Measurements from ENCODE around the gene TIGD2. TPM values are rescaled to one million over a fixed set of nuclear protein-coding genes. Genes with fewer than 3 reads are reported as not detected.

The TIGD2 gene
- polyA plus RNA-seq, result 5.0 TPM

- Mint-ChIP-seq H3K9me3 (no peaks in the 10 kb centered on the region), H3K36me3 (no peaks in the 10 kb centered on the region), H3K4me3 (peak within 1 kb of the TSS; percentile 91 to 96 (median 94)), H3K27ac (peak within 1 kb of the TSS; percentile 83 to 90 (median 89)), H3K4me1 (peaks cover 17 to 26% (median 20%) of the 10 kb centered on the region in 3 donors), H3K27me3 (no peaks in the 10 kb centered on the region)
Measured at GRCh38 chr4:89110986-89111832, at the start of gene TIGD2. TIGD2 (plus strand) TSS chr4:89111533; CDS start chr4:89112975, 1,442 bp downstream.

- Mint-ChIP-seq H3K9me3 (peaks cover 0 to 7% (median 5%) of the 10 kb centered on the region in 3 donors), H3K27me3 (peaks cover 2% of the 10 kb centered on the region), H3K4me3 (no peak overlapping the region), H3K4me1 (peaks cover 3 to 4% (median 3%) of the 10 kb centered on the region in 3 donors), H3K27ac (no peak overlapping the region), H3K36me3 (peaks cover 2% of the 10 kb centered on the region)
Measured at GRCh38 chr4:89064848-89065247, 46.5 kb upstream of the TIGD2 start.

- Mint-ChIP-seq H3K9me3 (no peaks in the 10 kb centered on the region), H3K27me3 (peaks cover 2% of the 10 kb centered on the region), H3K36me3 (no peaks in the 10 kb centered on the region), H3K4me3 (no peak overlapping the region), H3K4me1 (peaks cover 3 to 4% (median 3%) of the 10 kb centered on the region in 3 donors), H3K27ac (no peak overlapping the region)
Measured at GRCh38 chr4:89067417-89067816, 43.9 kb upstream of the TIGD2 start.

GRCh38 chr4:89069481-89069880, 41.9 kb upstream of the TIGD2 start:
- Mint-ChIP-seq H3K4me3 (no peak overlapping the region), H3K4me1 (peaks cover 3 to 4% (median 3%) of the 10 kb centered on the region in 3 donors), H3K36me3 (no peaks in the 10 kb centered on the region), H3K27me3 (peaks cover 2% of the 10 kb centered on the region), H3K27ac (no peak overlapping the region), H3K9me3 (no peaks in the 10 kb centered on the region)

GRCh38 chr4:89070041-89070440, 41.3 kb upstream of the TIGD2 start:
- Mint-ChIP-seq H3K4me1 (peaks cover 3 to 4% (median 3%) of the 10 kb centered on the region in 3 donors), H3K4me3 (no peak overlapping the region), H3K9me3 (no peaks in the 10 kb centered on the region), H3K27me3 (peaks cover 2% of the 10 kb centered on the region), H3K27ac (no peak overlapping the region), H3K36me3 (no peaks in the 10 kb centered on the region)

- Mint-ChIP-seq H3K4me1 (peaks cover 3 to 4% (median 3%) of the 10 kb centered on the region in 3 donors), H3K36me3 (no peaks in the 10 kb centered on the region), H3K27me3 (peaks cover 2% of the 10 kb centered on the region), H3K4me3 (no peak overlapping the region), H3K9me3 (peaks cover 0 to 3% (median 0%) of the 10 kb centered on the region in 3 donors), H3K27ac (no peak overlapping the region)
Measured at GRCh38 chr4:89071311-89071710, 40.0 kb upstream of the TIGD2 start.

- no peak overlapping the region for H3K27ac Mint-ChIP-seq
- no peak overlapping the region for H3K4me3 Mint-ChIP-seq
- H3K9me3 Mint-ChIP-seq, result peaks cover 3 to 12% (median 6%) of the 10 kb centered on the region in 3 donors
- peaks cover 2% of the 10 kb centered on the region for H3K27me3 Mint-ChIP-seq
- peaks cover 3 to 4% (median 3%) of the 10 kb centered on the region in 3 donors for H3K4me1 Mint-ChIP-seq
- H3K36me3 Mint-ChIP-seq, result no peaks in the 10 kb centered on the region
Measured at GRCh38 chr4:89072921-89073320, 38.4 kb upstream of the TIGD2 start.

GRCh38 chr4:89077761-89078160, 33.6 kb upstream of the TIGD2 start:
- peaks cover 1% of the 10 kb centered on the region for H3K36me3 Mint-ChIP-seq
- no peak overlapping the region for H3K27ac Mint-ChIP-seq
- no peaks in the 10 kb centered on the region for H3K27me3 Mint-ChIP-seq
- H3K4me3 Mint-ChIP-seq, result no peak overlapping the region
- peaks cover 0 to 2% (median 0%) of the 10 kb centered on the region in 3 donors for H3K4me1 Mint-ChIP-seq
- peaks cover 3 to 18% (median 9%) of the 10 kb centered on the region in 3 donors for H3K9me3 Mint-ChIP-seq

- Mint-ChIP-seq H3K36me3 (peaks cover 1% of the 10 kb centered on the region), H3K4me3 (peak overlapping the region in 1 of 4 donors; percentile 70), H3K27me3 (no peaks in the 10 kb centered on the region), H3K9me3 (peaks cover 3 to 18% (median 12%) of the 10 kb centered on the region in 3 donors), H3K27ac (no peak overlapping the region), H3K4me1 (peaks cover 0 to 2% (median 0%) of the 10 kb centered on the region in 3 donors)
Measured at GRCh38 chr4:89078300-89078699, 33.0 kb upstream of the TIGD2 start.

GRCh38 chr4:89099034-89099433, 12.3 kb upstream of the TIGD2 start:
- H3K4me3 Mint-ChIP-seq, result no peak overlapping the region
- H3K9me3 Mint-ChIP-seq, result peaks cover 0 to 7% (median 5%) of the 10 kb centered on the region in 3 donors
- peaks cover 6 to 21% (median 9%) of the 10 kb centered on the region in 3 donors for H3K4me1 Mint-ChIP-seq
- H3K36me3 Mint-ChIP-seq, result peaks cover 5% of the 10 kb centered on the region
- H3K27me3 Mint-ChIP-seq, result no peaks in the 10 kb centered on the region
- no peak overlapping the region for H3K27ac Mint-ChIP-seq

GRCh38 chr4:89099471-89099870, 11.9 kb upstream of the TIGD2 start:
- Mint-ChIP-seq H3K36me3 (peaks cover 5% of the 10 kb centered on the region), H3K27ac (no peak overlapping the region), H3K4me1 (peaks cover 6 to 21% (median 9%) of the 10 kb centered on the region in 3 donors), H3K27me3 (no peaks in the 10 kb centered on the region), H3K4me3 (no peak overlapping the region), H3K9me3 (peaks cover 0 to 7% (median 5%) of the 10 kb centered on the region in 3 donors)

- no peaks in the 10 kb centered on the region for H3K27me3 Mint-ChIP-seq
- H3K9me3 Mint-ChIP-seq, result peaks cover 0 to 7% (median 5%) of the 10 kb centered on the region in 3 donors
- H3K4me3 Mint-ChIP-seq, result peak overlapping the region; percentile 22 to 77 (median 40)
- peak overlapping the region; percentile 21 to 50 (median 30) for H3K27ac Mint-ChIP-seq
- H3K36me3 Mint-ChIP-seq, result peaks cover 5% of the 10 kb centered on the region
- H3K4me1 Mint-ChIP-seq, result peaks cover 6 to 21% (median 9%) of the 10 kb centered on the region in 3 donors
Measured at GRCh38 chr4:89100853-89101252, 10.5 kb upstream of the TIGD2 start.

- Mint-ChIP-seq H3K9me3 (peaks cover 0 to 7% (median 5%) of the 10 kb centered on the region in 3 donors), H3K27ac (peak overlapping the region; percentile 21 to 50 (median 30)), H3K36me3 (peaks cover 5% of the 10 kb centered on the region), H3K4me1 (peaks cover 6 to 21% (median 9%) of the 10 kb centered on the region in 3 donors), H3K27me3 (no peaks in the 10 kb centered on the region), H3K4me3 (peak overlapping the region; percentile 22 to 77 (median 40))
Measured at GRCh38 chr4:89101256-89102161, 9.8 kb upstream of the TIGD2 start.

- Mint-ChIP-seq H3K27ac (no peak overlapping the region), H3K4me1 (peaks cover 12 to 25% (median 13%) of the 10 kb centered on the region in 3 donors), H3K36me3 (peaks cover 1% of the 10 kb centered on the region), H3K9me3 (no peaks in the 10 kb centered on the region), H3K4me3 (no peak overlapping the region), H3K27me3 (no peaks in the 10 kb centered on the region)
Measured at GRCh38 chr4:89105726-89106125, 5.6 kb upstream of the TIGD2 start.

GRCh38 chr4:89108091-89108490, 3.2 kb upstream of the TIGD2 start:
- no peaks in the 10 kb centered on the region for H3K27me3 Mint-ChIP-seq
- H3K36me3 Mint-ChIP-seq, result peaks cover 1% of the 10 kb centered on the region
- peaks cover 16 to 22% (median 17%) of the 10 kb centered on the region in 3 donors for H3K4me1 Mint-ChIP-seq
- peak overlapping the region in 2 of 4 donors; percentile 56 to 59 for H3K4me3 Mint-ChIP-seq
- H3K27ac Mint-ChIP-seq, result no peak overlapping the region
- no peaks in the 10 kb centered on the region for H3K9me3 Mint-ChIP-seq
